ENCODE results near the gene BEND6.

Gene BEND6

DNA sequence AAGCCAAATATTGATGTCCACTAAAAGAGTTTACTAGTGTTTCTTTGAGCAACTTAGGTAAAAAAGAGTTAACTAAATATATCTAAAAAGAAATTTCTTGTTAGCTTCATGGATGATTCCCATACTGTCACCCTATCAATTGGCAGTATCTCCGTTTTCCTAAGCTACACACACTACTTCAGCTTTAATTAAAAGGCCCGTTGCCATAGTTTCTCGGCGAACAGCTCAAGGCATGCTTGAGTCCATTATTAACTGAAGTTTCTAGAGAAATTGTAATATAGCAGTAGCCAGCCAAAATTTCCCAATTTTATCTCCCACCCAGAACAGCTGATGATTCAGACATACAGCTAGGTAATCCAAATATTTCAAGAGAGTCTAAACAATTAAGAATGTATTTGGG, 20.0 kb upstream of the BEND6 start:
- Mint-ChIP-seq H3K9me3 (peaks cover 4% of the 10 kb centered on the region), H3K36me3 (ENCODE audit: low read depth) (no peaks in the 10 kb centered on the region), H3K4me3 (no peak overlapping the region), H3K27ac (no peak overlapping the region), H3K4me1 (peaks cover 14% of the 10 kb centered on the region), H3K27me3 (ENCODE audit: low read depth, poor library complexity) (peaks cover 7% of the 10 kb centered on the region)
- DNase-seq: no peak
- no peak for TF ChIP-seq CTCF (IDR thresholded peaks at IDR 0.05)

- Mint-ChIP-seq H3K27me3 (ENCODE audit: low read depth, poor library complexity) (peaks cover 7% of the 10 kb centered on the region), H3K4me3 (no peak overlapping the region), H3K4me1 (peaks cover 14% of the 10 kb centered on the region), H3K9me3 (peaks cover 12% of the 10 kb centered on the region), H3K36me3 (ENCODE audit: low read depth) (peaks cover 5% of the 10 kb centered on the region), H3K27ac (no peak overlapping the region)
- no peak for TF ChIP-seq CTCF (IDR thresholded peaks at IDR 0.05)
- DNase-seq: no peak
Observed at GRCh38 chr6:56936466-56936865, 18.4 kb upstream of the BEND6 start.

DNA sequence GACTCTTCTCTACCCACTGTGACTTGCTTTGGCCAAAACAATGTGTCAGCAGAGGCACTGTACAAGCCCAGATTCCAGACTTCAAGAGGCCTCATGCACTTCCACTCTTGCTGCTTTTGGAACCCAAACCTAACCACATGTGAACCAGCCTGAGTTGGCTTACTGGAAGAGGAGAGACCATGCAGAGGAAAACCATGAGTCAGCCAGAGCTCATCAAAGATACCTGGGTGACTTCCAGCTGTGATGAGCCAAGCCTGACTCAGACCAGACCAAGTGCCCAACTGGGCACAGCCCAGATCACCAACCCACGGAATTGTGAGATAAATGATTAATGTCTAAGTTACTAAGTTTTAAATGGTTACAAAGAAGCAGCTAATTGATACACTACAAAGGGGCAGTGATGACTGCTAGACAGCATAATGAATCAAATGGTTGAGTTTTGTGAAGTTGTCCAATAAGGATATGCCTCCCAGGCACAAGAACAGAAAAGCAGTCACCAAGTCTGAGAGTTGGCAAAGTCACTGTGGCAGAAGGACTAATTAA, 16.2 kb upstream of the BEND6 start:
- Mint-ChIP-seq H3K9me3 (peaks cover 22% of the 10 kb centered on the region), H3K4me1 (peaks cover under 1% of the 10 kb centered on the region), H3K27ac (no peak overlapping the region), H3K4me3 (no peak overlapping the region), H3K36me3 (ENCODE audit: low read depth) (peaks cover 12% of the 10 kb centered on the region), H3K27me3 (ENCODE audit: low read depth, poor library complexity) (peaks cover 7% of the 10 kb centered on the region)
- no peak for DNase-seq
- no peak for TF ChIP-seq CTCF (IDR thresholded peaks at IDR 0.05)

DNA sequence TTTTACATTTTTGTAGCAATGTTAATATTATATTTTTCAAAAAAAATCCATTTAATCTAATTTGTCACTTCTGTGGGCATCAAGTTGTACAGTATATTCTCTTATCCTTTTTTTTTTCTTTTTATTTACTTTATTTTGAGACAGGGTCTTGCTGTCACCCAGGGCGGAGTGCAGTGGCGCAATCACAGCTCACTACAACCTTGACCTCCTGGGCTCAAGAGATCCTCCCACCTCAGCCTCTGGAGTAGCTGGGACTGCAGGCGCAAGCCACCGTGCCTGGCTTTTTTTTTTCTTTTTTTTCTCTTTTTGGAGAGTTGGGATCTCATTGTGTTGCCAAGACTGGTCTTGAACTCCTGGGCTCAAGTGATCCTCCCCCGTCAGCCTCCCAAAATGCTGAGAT, 14.4 kb upstream of the BEND6 start:
- no peak for DNase-seq
- no peak for TF ChIP-seq CTCF (IDR thresholded peaks at IDR 0.05)
- Mint-ChIP-seq H3K27ac (no peak overlapping the region), H3K4me1 (no peaks in the 10 kb centered on the region), H3K9me3 (peaks cover 22% of the 10 kb centered on the region), H3K27me3 (ENCODE audit: low read depth, poor library complexity) (peaks cover 7% of the 10 kb centered on the region), H3K36me3 (ENCODE audit: low read depth) (peaks cover 12% of the 10 kb centered on the region), H3K4me3 (no peak overlapping the region)

DNA sequence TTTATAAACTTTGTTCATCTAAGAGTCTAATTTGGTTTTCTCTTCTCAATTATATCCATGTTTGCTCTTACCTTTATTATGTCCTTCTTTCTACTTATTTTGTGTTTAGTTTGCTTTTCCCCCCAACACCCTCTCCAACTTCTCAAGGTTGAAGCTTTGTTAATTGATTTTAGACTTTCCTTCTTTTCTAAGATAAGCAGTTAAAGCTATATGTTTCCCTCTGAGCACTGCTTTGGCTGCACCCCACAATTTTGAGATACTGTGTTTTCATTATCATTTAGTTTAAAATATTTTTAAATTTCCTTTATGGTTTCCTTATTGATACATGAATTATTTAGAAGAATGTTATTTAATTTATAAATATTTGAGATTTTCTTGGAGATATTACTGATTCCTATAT, 13.9 kb upstream of the BEND6 start:
- DNase-seq: no peak
- Mint-ChIP-seq H3K27me3 (ENCODE audit: low read depth, poor library complexity) (peaks cover 7% of the 10 kb centered on the region), H3K4me1 (no peaks in the 10 kb centered on the region), H3K36me3 (ENCODE audit: low read depth) (peaks cover 12% of the 10 kb centered on the region), H3K4me3 (no peak overlapping the region), H3K9me3 (peaks cover 22% of the 10 kb centered on the region), H3K27ac (no peak overlapping the region)
- no peak for TF ChIP-seq CTCF (IDR thresholded peaks at IDR 0.05)

- peaks cover 12% of the 10 kb centered on the region for H3K36me3 Mint-ChIP-seq (ENCODE audit: low read depth)
- no peak for DNase-seq
- H3K27me3 Mint-ChIP-seq (ENCODE audit: low read depth, poor library complexity): no peaks in the 10 kb centered on the region
- H3K4me1 Mint-ChIP-seq: no peaks in the 10 kb centered on the region
- H3K9me3 Mint-ChIP-seq: peaks cover 18% of the 10 kb centered on the region
- no peak overlapping the region for H3K4me3 Mint-ChIP-seq
- no peak overlapping the region for H3K27ac Mint-ChIP-seq
- no peak for TF ChIP-seq CTCF (IDR thresholded peaks at IDR 0.05)
Observed at GRCh38 chr6:56944661-56945060, 10.2 kb upstream of the BEND6 start.

Data from nephron progenitor cell (in vitro differentiated cells).